EH (cell line): ENCODE results near the gene CRTC1.
"Not testable (repeated sequence)": the region's sequence is repeated elsewhere in the genome, so short reads cannot be mapped to it uniquely, and the experiment has no call there.

Experiments
- DNase-seq: peaks from one replicate; pipeline ENCODE4 v3.0.0-alpha.2; 2015; ENCODE audit warnings: low read depth

Gene CRTC1

GRCh38 chr19:18730885-18731513 is 47.5 kb downstream of the CRTC1 start:
- no peak for DNase-seq

- DNase-seq: no peak
Measured at GRCh38 chr19:18731562-18732008, 48.1 kb downstream of the CRTC1 start.

GRCh38 chr19:18733196-18733647 is 49.7 kb downstream of the CRTC1 start:
- peak; percentile 24 for DNase-seq

GRCh38 chr19:18733762-18734332 is 50.4 kb downstream of the CRTC1 start:
- DNase-seq: not testable (repeated sequence)

GRCh38 chr19:18735324-18735723 is 51.8 kb downstream of the CRTC1 start:
- DNase-seq: no peak

- no peak for DNase-seq
Measured at GRCh38 chr19:18735752-18736151, 52.3 kb downstream of the CRTC1 start.

GRCh38 chr19:18736415-18737336 is 53.2 kb downstream of the CRTC1 start:
- DNase-seq: no peak

GRCh38 chr19:18737337-18737953 is 54.0 kb downstream of the CRTC1 start:
- DNase-seq: no peak

GRCh38 chr19:18737954-18738351 is 54.5 kb downstream of the CRTC1 start:
- DNase-seq: no peak

GRCh38 chr19:18738961-18739690 is 55.6 kb downstream of the CRTC1 start:
- no peak for DNase-seq

GRCh38 chr19:18741124-18742121 is 57.9 kb downstream of the CRTC1 start:
- no peak for DNase-seq

- no peak for DNase-seq
Measured at GRCh38 chr19:18742324-18742723, 58.8 kb downstream of the CRTC1 start.

GRCh38 chr19:18742838-18743783 is 59.6 kb downstream of the CRTC1 start:
- no peak for DNase-seq

GRCh38 chr19:18743784-18744418 is 60.4 kb downstream of the CRTC1 start:
- no peak for DNase-seq

- no peak for DNase-seq
Measured at GRCh38 chr19:18745012-18745735, 61.7 kb downstream of the CRTC1 start.

- DNase-seq: no peak
Measured at GRCh38 chr19:18745931-18746330, 62.5 kb downstream of the CRTC1 start.

GRCh38 chr19:18746401-18747325 is 63.2 kb downstream of the CRTC1 start:
- DNase-seq: no peak
